Astrocyte (in vitro differentiated cells and primary cell): Measurements from ENCODE around the gene UGT1A9. TPM values are rescaled to one million over a fixed set of nuclear protein-coding genes. Genes with fewer than 3 reads are reported as not detected.
A peak's percentile ranks its signal among the peaks of the same experiment; 100 is the strongest.

Experiments
- DNase-seq: peaks from one replicate; pipeline ENCODE4 v3.0.0-alpha.2; 2010; ENCODE audit warnings: low read depth
- FAIRE-seq: peaks from 2 replicates; lab custom pipeline; 2011; peaks lifted over from hg19 to GRCh38; lab: Jason Lieb, UNC
- H2AFZ ChIP-seq: 2 replicates; pipeline ENCODE4 v1.6.0; 2012; ENCODE audit warnings: low read depth, low read length, inconsistent platforms
- H3K27ac ChIP-seq: 2 replicates; pipeline ENCODE4 v1.5.1; 2011; ENCODE audit warnings: low read depth, low read length, inconsistent platforms
- H3K27me3 ChIP-seq: 2 replicates; pipeline ENCODE4 v1.6.0; 2011; ENCODE audit warnings: low read length, inconsistent platforms; ENCODE audit not compliant: insufficient read depth
- H3K36me3 ChIP-seq: 2 replicates; pipeline ENCODE4 v1.5.1; 2011; ENCODE audit warnings: low read length, inconsistent platforms; ENCODE audit not compliant: insufficient read depth
- H3K4me1 ChIP-seq: 2 replicates; pipeline ENCODE4 v1.5.1; 2011; ENCODE audit warnings: low read length, inconsistent platforms; ENCODE audit not compliant: insufficient read depth
- H3K4me2 ChIP-seq: 2 replicates; pipeline ENCODE4 v1.6.0; 2012; ENCODE audit warnings: low read length, inconsistent platforms
- H3K4me3 ChIP-seq: 2 replicates; pipeline ENCODE4 v1.5.1; 2011; ENCODE audit warnings: low read depth, mild to moderate bottlenecking, low read length, inconsistent platforms; ENCODE audit not compliant: insufficient read depth
- H3K79me2 ChIP-seq: 2 replicates; pipeline ENCODE4 v1.6.0; 2012; ENCODE audit warnings: mild to moderate bottlenecking, low read length, inconsistent platforms; ENCODE audit not compliant: insufficient read depth
- H3K9ac ChIP-seq: 2 replicates; pipeline ENCODE4 v1.6.0; 2012; ENCODE audit warnings: mild to moderate bottlenecking, low read length, inconsistent platforms
- H3K9me3 ChIP-seq: 2 replicates; pipeline ENCODE4 v1.5.1; 2012; ENCODE audit warnings: low read depth, mild to moderate bottlenecking, low read length, inconsistent platforms; ENCODE audit not compliant: insufficient read depth
- H4K20me1 ChIP-seq: 2 replicates; pipeline ENCODE4 v1.6.0; 2012; ENCODE audit warnings: low read length, inconsistent platforms; ENCODE audit not compliant: insufficient read depth
- H3K27ac Mint-ChIP-seq: one replicate; pipeline ENCODE4 v1.8.0; 2021; ENCODE audit warnings: mild to moderate bottlenecking, mixed read lengths; ENCODE audit not compliant: unreplicated experiment
- H3K27me3 Mint-ChIP-seq: one replicate; pipeline ENCODE4 v1.8.0; 2021; ENCODE audit warnings: low read depth, mixed read lengths; ENCODE audit not compliant: unreplicated experiment
- H3K36me3 Mint-ChIP-seq: one replicate; pipeline ENCODE4 v1.8.0; 2021; ENCODE audit warnings: low read depth, mixed read lengths; ENCODE audit not compliant: unreplicated experiment
- H3K4me1 Mint-ChIP-seq: one replicate; pipeline ENCODE4 v1.8.0; 2021; ENCODE audit warnings: low read depth, mixed read lengths; ENCODE audit not compliant: unreplicated experiment
- H3K4me3 Mint-ChIP-seq: one replicate; pipeline ENCODE4 v1.8.0; 2021; ENCODE audit warnings: mild to moderate bottlenecking, moderate library complexity, mixed read lengths; ENCODE audit not compliant: unreplicated experiment
- H3K9me3 Mint-ChIP-seq: one replicate; pipeline ENCODE4 v1.8.0; 2021; ENCODE audit warnings: mild to moderate bottlenecking, mixed read lengths; ENCODE audit not compliant: unreplicated experiment
- CTCF ChIP-seq: IDR thresholded peaks from 2 replicates; pipeline ENCODE4 v1.5.1; 2011; ENCODE audit warnings: low read depth, mild to moderate bottlenecking, inconsistent platforms, low read length, moderate library complexity; ENCODE audit not compliant: insufficient read depth
- EZH2 ChIP-seq: IDR thresholded peaks from 2 replicates; pipeline ENCODE4 v1.6.1; 2012; ENCODE audit warnings: mild to moderate bottlenecking, low read length, inconsistent platforms; ENCODE audit not compliant: insufficient read depth
- total RNA-seq: library from RNA; stranded (reverse); gene quantifications from 2 replicates; pipeline ENCODE4 v1.2.1, GENCODE V29; 2021

UGT1A9 gene
- total RNA-seq, 1 donor from 2014 or later: not detected

- no peaks in the 10 kb centered on the region for H4K20me1 ChIP-seq
- no peak for FAIRE-seq
- no peaks in the 10 kb centered on the region for H3K4me1 ChIP-seq
- H3K79me2 ChIP-seq: no peaks in the 10 kb centered on the region
- H3K36me3 ChIP-seq: no peaks in the 10 kb centered on the region
- no peak for DNase-seq
- Mint-ChIP-seq H3K9me3 (peaks cover 5% of the 10 kb centered on the region), H3K27me3 (peaks cover 12% of the 10 kb centered on the region), H3K4me3 (no peak overlapping the region), H3K36me3 (no peaks in the 10 kb centered on the region), H3K27ac (no peak overlapping the region), H3K4me1 (no peaks in the 10 kb centered on the region)
- no peak for TF ChIP-seq CTCF
- TF ChIP-seq EZH2: no peak
- H3K9ac ChIP-seq: no peak overlapping the region
- peaks cover 5% of the 10 kb centered on the region for H3K27me3 ChIP-seq
- H2AFZ ChIP-seq: no peak overlapping the region
- H3K4me2 ChIP-seq: no peak overlapping the region
- no peak overlapping the region for H3K27ac ChIP-seq
- H3K9me3 ChIP-seq: no peaks in the 10 kb centered on the region
- H3K4me3 ChIP-seq: no peak overlapping the region
Observed at GRCh38 chr2:233756429-233757081, 84.9 kb downstream of the UGT1A9 start.

DNA sequence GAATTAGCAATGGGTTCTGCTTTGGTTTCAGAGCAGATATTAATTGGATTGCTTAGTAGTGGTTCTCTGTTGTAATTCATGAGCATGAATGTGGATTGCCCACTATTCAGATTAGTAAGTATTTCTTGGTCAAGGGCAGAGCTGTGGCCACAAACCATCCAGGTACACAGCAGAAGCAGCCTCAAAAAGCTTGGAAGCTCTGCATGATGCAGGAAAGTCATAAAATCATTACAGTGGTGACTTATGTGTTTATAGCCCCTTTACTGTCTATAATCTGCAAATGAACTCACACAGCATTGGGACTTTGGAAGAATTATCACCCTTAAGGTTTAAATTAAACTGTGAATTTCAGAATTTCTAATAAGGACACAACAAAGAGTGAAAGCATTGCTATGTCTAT is 86.4 kb downstream of the UGT1A9 start:
- no peaks in the 10 kb centered on the region for H3K4me1 Mint-ChIP-seq
- no peak for TF ChIP-seq CTCF
- H3K4me1 ChIP-seq: no peaks in the 10 kb centered on the region

DNA sequence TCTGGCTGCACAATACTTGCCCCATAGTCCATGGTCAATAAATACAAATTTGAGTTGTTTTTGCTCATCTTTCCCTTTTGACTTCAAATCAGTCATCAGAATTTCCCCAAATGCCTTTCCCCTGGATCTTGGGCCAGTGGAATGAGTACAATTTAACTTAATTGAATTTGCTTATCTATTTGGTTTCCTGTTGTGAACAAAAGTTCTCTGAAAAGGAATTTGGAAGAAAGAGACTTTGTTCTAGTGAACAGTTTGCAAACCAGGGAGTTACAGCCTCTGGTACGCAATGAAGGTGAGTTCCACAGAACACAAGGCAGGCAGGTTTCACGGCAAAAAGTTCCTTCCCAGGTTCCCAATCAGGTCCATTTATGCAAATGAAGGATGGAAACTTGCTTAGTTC is 87.2 kb downstream of the UGT1A9 start:
- Mint-ChIP-seq H3K4me1 (no peaks in the 10 kb centered on the region), H3K27me3 (peaks cover 12% of the 10 kb centered on the region), H3K36me3 (no peaks in the 10 kb centered on the region), H3K4me3 (no peak overlapping the region), H3K27ac (no peak overlapping the region), H3K9me3 (no peaks in the 10 kb centered on the region)
- Histone ChIP-seq H3K4me3 (no peak overlapping the region), H4K20me1 (no peaks in the 10 kb centered on the region), H3K4me2 (no peak overlapping the region), H3K27ac (no peak overlapping the region), H2AFZ (no peak overlapping the region), H3K4me1 (peaks cover 2% of the 10 kb centered on the region), H3K9me3 (no peaks in the 10 kb centered on the region), H3K27me3 (peaks cover 3% of the 10 kb centered on the region), H3K36me3 (no peaks in the 10 kb centered on the region), H3K79me2 (no peaks in the 10 kb centered on the region), H3K9ac (no peak overlapping the region)
- DNase-seq (peak; percentile 33), FAIRE-seq (no peak)
- TF ChIP-seq EZH2: no peak

More for the DNA sequence above, 86.4 kb downstream of the UGT1A9 start:
- no peaks in the 10 kb centered on the region for H3K36me3 Mint-ChIP-seq
- FAIRE-seq: no peak
- Histone ChIP-seq H3K4me3 (no peak overlapping the region), H3K4me2 (no peak overlapping the region), H3K27me3 (peaks cover 5% of the 10 kb centered on the region), H3K36me3 (no peaks in the 10 kb centered on the region), H3K79me2 (no peaks in the 10 kb centered on the region), H4K20me1 (no peaks in the 10 kb centered on the region), H3K9ac (no peak overlapping the region), H2AFZ (no peak overlapping the region), H3K27ac (no peak overlapping the region), H3K9me3 (no peaks in the 10 kb centered on the region)
- peaks cover 12% of the 10 kb centered on the region for H3K27me3 Mint-ChIP-seq
- DNase-seq: no peak
- peaks cover under 1% of the 10 kb centered on the region for H3K9me3 Mint-ChIP-seq
- H3K4me3 Mint-ChIP-seq: no peak overlapping the region
- H3K27ac Mint-ChIP-seq: no peak overlapping the region
